Parathyroid adenoma (tissue), 2 donors: ENCODE results near the gene KIR3DL3.
"Not testable (repeated sequence)": the region's sequence is repeated elsewhere in the genome, so short reads cannot be mapped to it uniquely, and the experiment has no call there.

Experiments used
- H2AFZ ChIP-seq: fragments of 300-600 bp; sonication (generic); one replicate; pipeline ENCODE4 v1.7.0; 2017; ENCODE audit warnings: antibody characterized with exemption, mild to moderate bottlenecking
- H3K27ac ChIP-seq: fragments of 300-600 bp; sonication (generic); one replicate; pipeline ENCODE4 v1.7.0; 2017
- H3K27me3 ChIP-seq: fragments of 300-600 bp; sonication (generic); one replicate; pipeline ENCODE4 v1.7.0; 2017; ENCODE audit warnings: low read length; ENCODE audit not compliant: control insufficient read depth, insufficient read depth
- H3K36me3 ChIP-seq: fragments of 300-600 bp; sonication (generic); one replicate; pipeline ENCODE4 v1.7.0; 2017; ENCODE audit warnings: low read length; ENCODE audit not compliant: control insufficient read depth, insufficient read depth
- H3K4me1 ChIP-seq: fragments of 300-600 bp; sonication (generic); one replicate; pipeline ENCODE4 v1.7.0; 2017; ENCODE audit warnings: control low read depth
- H3K4me2 ChIP-seq: fragments of 300-600 bp; sonication (generic); one replicate; pipeline ENCODE4 v1.7.0; 2017; ENCODE audit warnings: low read length
- H3K4me3 ChIP-seq: fragments of 300-600 bp; sonication (generic); one replicate; pipeline ENCODE4 v1.7.0; 2017; ENCODE audit warnings: low read depth, low read length
- H3K79me2 ChIP-seq: fragments of 300-600 bp; sonication (generic); one replicate; pipeline ENCODE4 v1.7.0; 2017; ENCODE audit warnings: control low read depth
- H3K9ac ChIP-seq: fragments of 300-600 bp; sonication (generic); one replicate; pipeline ENCODE4 v1.7.0; 2017; ENCODE audit warnings: mild to moderate bottlenecking
- H3K9me3 ChIP-seq: fragments of 300-600 bp; sonication (generic); one replicate; pipeline ENCODE4 v1.7.0; 2017; ENCODE audit warnings: low read length; ENCODE audit not compliant: control insufficient read depth
- CTCF ChIP-seq: fragments of 300-600 bp; sonication (generic); IDR thresholded peaks from one replicate; pipeline ENCODE4 v1.7.0; 2017; ENCODE audit warnings: antibody characterized with exemption, mild to moderate bottlenecking
- donor health status: primary hyperparathyroidism.

KIR3DL3 gene

GRCh38 chr19:54709212-54709948 lies 14.9 kb upstream of the KIR3DL3 start:
- H3K27me3 ChIP-seq, result no peaks in the 10 kb centered on the region
- H3K4me1 ChIP-seq, result no peaks in the 10 kb centered on the region
- no peaks in the 10 kb centered on the region for H3K9me3 ChIP-seq
- no peaks in the 10 kb centered on the region for H3K36me3 ChIP-seq
- no peak overlapping the region for H3K9ac ChIP-seq
- no peak overlapping the region for H3K27ac ChIP-seq
- H3K4me3 ChIP-seq, result no peak overlapping the region
- no peak for TF ChIP-seq CTCF
- no peak overlapping the region for H2AFZ ChIP-seq
- H3K4me2 ChIP-seq, result no peak overlapping the region
- H3K79me2 ChIP-seq, result no peaks in the 10 kb centered on the region

- H2AFZ ChIP-seq, H3K79me2 ChIP-seq, H3K36me3 ChIP-seq: not testable (repeated sequence)
Measured at GRCh38 chr19:54709956-54710355, 14.3 kb upstream of the KIR3DL3 start.

GRCh38 chr19:54724644-54725043 lies 402 bp downstream of the KIR3DL3 start:
- Histone ChIP-seq H3K9me3 (no peaks in the 10 kb centered on the region), H3K4me1 (no peaks in the 10 kb centered on the region), H2AFZ (no peak overlapping the region), H3K79me2 (no peaks in the 10 kb centered on the region), H3K4me2 (no peak overlapping the region), H3K27me3 (no peaks in the 10 kb centered on the region), H3K36me3 (no peaks in the 10 kb centered on the region), H3K4me3 (no peak overlapping the region), H3K27ac (no peak overlapping the region), H3K9ac (no peak overlapping the region)
- TF ChIP-seq CTCF, result no peak

More at GRCh38 chr19:54709956-54710355, 14.3 kb upstream of the KIR3DL3 start:
- not testable (repeated sequence) for H3K9ac ChIP-seq, H3K9me3 ChIP-seq, H3K4me1 ChIP-seq, H3K4me3 ChIP-seq, H3K4me2 ChIP-seq, H3K27me3 ChIP-seq, H3K27ac ChIP-seq

GRCh38 chr19:54725321-54725720 lies 1.1 kb downstream of the KIR3DL3 start:
- no peaks in the 10 kb centered on the region for H3K27me3 ChIP-seq
- no peak overlapping the region for H3K4me3 ChIP-seq

GRCh38 chr19:54727562-54727961 lies 3.3 kb downstream of the KIR3DL3 start:
- no peak for TF ChIP-seq CTCF
- Histone ChIP-seq H3K27me3 (no peaks in the 10 kb centered on the region), H3K9me3 (no peaks in the 10 kb centered on the region)

More at GRCh38 chr19:54725321-54725720, 1.1 kb downstream of the KIR3DL3 start:
- Histone ChIP-seq H3K79me2 (no peaks in the 10 kb centered on the region), H3K9ac (no peak overlapping the region), H3K27ac (no peak overlapping the region), H3K4me2 (no peak overlapping the region), H2AFZ (no peak overlapping the region), H3K4me1 (no peaks in the 10 kb centered on the region), H3K9me3 (no peaks in the 10 kb centered on the region), H3K36me3 (no peaks in the 10 kb centered on the region)
- TF ChIP-seq CTCF, result no peak

More at GRCh38 chr19:54727562-54727961, 3.3 kb downstream of the KIR3DL3 start:
- H3K36me3 ChIP-seq, result no peaks in the 10 kb centered on the region
- no peak overlapping the region for H2AFZ ChIP-seq
- no peaks in the 10 kb centered on the region for H3K79me2 ChIP-seq
- H3K4me1 ChIP-seq, result no peaks in the 10 kb centered on the region
- H3K4me3 ChIP-seq, result no peak overlapping the region
- H3K4me2 ChIP-seq, result no peak overlapping the region
- H3K27ac ChIP-seq, result no peak overlapping the region
- H3K9ac ChIP-seq, result no peak overlapping the region
